Mammary epithelial cell (primary cell): ENCODE data around the gene COPG1.

Experiments
- EZH2 ChIP-seq: IDR thresholded peaks from 2 replicates; pipeline ENCODE4 v1.6.1; 2012; ENCODE audit warnings: low read length, inconsistent platforms, borderline replicate concordance
- TF ChIP-seq, protein P1 (sequence below), 2 donors: IDR thresholded peaks in 1 of 2; conservative IDR thresholded peaks in 1 of 2; 2 replicates each; pipeline ENCODE4 v1.5.1; 2011 to 2012; ENCODE audit warnings: inconsistent platforms in 2 of 2, low read length in 2 of 2, mild to moderate bottlenecking in 2 of 2, control low read depth in 1 of 2, low read depth in 1 of 2; ENCODE audit not compliant: insufficient read depth in 1 of 2; ENCODE audit errors: extremely low read depth in 1 of 2

DNA sequence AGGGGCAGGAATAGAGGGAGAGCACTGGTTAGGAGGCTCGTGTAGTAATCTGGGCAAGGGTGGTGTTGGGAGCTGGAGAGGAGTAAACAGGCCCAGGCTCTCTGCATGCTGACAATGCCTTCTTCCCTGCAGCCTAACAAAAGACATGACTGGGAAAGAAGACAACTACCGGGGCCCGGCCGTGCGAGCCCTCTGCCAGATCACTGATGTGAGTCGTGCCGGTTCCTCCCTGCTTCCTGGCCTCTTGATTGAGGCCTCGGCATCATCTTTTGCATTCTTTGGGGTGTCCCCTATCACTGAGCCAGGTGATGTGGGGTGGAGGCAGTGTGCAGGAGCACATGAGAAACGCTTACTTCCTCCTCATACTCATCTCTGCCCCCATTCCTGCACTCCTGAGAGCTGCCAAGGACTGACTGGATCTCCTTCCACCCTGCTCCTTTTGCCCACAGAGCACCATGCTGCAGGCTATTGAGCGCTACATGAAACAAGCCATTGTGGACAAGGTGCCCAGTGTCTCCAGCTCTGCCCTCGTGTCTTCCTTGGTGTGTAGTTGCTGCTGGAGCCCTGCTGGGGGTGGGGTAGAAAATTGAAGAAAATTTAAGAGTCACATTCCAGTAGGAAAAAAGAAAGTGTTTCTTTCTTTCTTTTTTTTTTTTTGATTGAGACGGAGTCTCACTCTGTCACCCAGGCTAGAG, 5.3 kb downstream of the COPG1 start:
- no peak for TF ChIP-seq EZH2
- TF ChIP-seq, protein P1, sequence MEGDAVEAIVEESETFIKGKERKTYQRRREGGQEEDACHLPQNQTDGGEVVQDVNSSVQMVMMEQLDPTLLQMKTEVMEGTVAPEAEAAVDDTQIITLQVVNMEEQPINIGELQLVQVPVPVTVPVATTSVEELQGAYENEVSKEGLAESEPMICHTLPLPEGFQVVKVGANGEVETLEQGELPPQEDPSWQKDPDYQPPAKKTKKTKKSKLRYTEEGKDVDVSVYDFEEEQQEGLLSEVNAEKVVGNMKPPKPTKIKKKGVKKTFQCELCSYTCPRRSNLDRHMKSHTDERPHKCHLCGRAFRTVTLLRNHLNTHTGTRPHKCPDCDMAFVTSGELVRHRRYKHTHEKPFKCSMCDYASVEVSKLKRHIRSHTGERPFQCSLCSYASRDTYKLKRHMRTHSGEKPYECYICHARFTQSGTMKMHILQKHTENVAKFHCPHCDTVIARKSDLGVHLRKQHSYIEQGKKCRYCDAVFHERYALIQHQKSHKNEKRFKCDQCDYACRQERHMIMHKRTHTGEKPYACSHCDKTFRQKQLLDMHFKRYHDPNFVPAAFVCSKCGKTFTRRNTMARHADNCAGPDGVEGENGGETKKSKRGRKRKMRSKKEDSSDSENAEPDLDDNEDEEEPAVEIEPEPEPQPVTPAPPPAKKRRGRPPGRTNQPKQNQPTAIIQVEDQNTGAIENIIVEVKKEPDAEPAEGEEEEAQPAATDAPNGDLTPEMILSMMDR (conservative IDR thresholded peaks at IDR 0.05 in 1 of 2, IDR thresholded peaks at IDR 0.05 in 1 of 2; ENCODE audit: extremely low read depth in 1 of 2, insufficient read depth in 1 of 2, low read depth in 1 of 2, low read length in 2 of 2), result no peak
